GM19324 (cell line): ENCODE data around the gene PINK1.

Source experiments
- ATAC-seq: cut with Tn5 transposase; IDR thresholded peaks from one replicate; pipeline ENCODE4 v1.9.1; 2021; ENCODE audit warnings: mild to moderate bottlenecking, moderate library complexity; ENCODE audit not compliant: unreplicated experiment, low FRiP score

The PINK1 gene

GRCh38 chr1:20609541-20609940, 23.7 kb upstream of the PINK1 start:
- no peak for ATAC-seq

GRCh38 chr1:20610970-20611369, 22.3 kb upstream of the PINK1 start:
- ATAC-seq: no peak

- no peak for ATAC-seq
Observed at GRCh38 chr1:20611652-20612051, 21.6 kb upstream of the PINK1 start.

GRCh38 chr1:20612221-20612746, 21.0 kb upstream of the PINK1 start:
- no peak for ATAC-seq

GRCh38 chr1:20614131-20614579, 19.1 kb upstream of the PINK1 start:
- ATAC-seq: no peak

GRCh38 chr1:20615946-20616846, 17.1 kb upstream of the PINK1 start:
- ATAC-seq: no peak

- ATAC-seq: no peak
Observed at GRCh38 chr1:20616847-20617487, 16.3 kb upstream of the PINK1 start.

GRCh38 chr1:20618550-20618949, 14.7 kb upstream of the PINK1 start:
- no peak for ATAC-seq

- no peak for ATAC-seq
Observed at GRCh38 chr1:20619999-20620398, 13.3 kb upstream of the PINK1 start.

GRCh38 chr1:20621012-20621411, 12.2 kb upstream of the PINK1 start:
- no peak for ATAC-seq

- no peak for ATAC-seq
Observed at GRCh38 chr1:20624709-20625108, 8.5 kb upstream of the PINK1 start.

GRCh38 chr1:20625176-20626097, 7.8 kb upstream of the PINK1 start:
- no peak for ATAC-seq

- ATAC-seq: no peak
Observed at GRCh38 chr1:20626098-20626427, 7.2 kb upstream of the PINK1 start.

GRCh38 chr1:20626524-20626923, 6.7 kb upstream of the PINK1 start:
- ATAC-seq: no peak

GRCh38 chr1:20630729-20631128, 2.5 kb upstream of the PINK1 start:
- ATAC-seq: no peak

GRCh38 chr1:20632386-20632785, 872 bp upstream of the PINK1 start:
- no peak for ATAC-seq

GRCh38 chr1:20634065-20634593, 871 bp downstream of the PINK1 start:
- ATAC-seq: no peak

- no peak for ATAC-seq
Observed at GRCh38 chr1:20634594-20635084, 1.4 kb downstream of the PINK1 start.

GRCh38 chr1:20636785-20637347, 3.6 kb downstream of the PINK1 start:
- no peak for ATAC-seq

GRCh38 chr1:20640183-20640597, 6.9 kb downstream of the PINK1 start:
- no peak for ATAC-seq
